OCI-LY3 (cell line): ENCODE results near the gene NUP62.
"Not testable (repeated sequence)": the region's sequence is repeated elsewhere in the genome, so short reads cannot be mapped to it uniquely, and the experiment has no call there.

Experiments
- CTCF ChIP-seq: fragments of 200-600, 300-600 bp; sonication (generic); IDR thresholded peaks from 2 replicates; pipeline ENCODE4 v1.5.1; 2014; ENCODE audit warnings: antibody characterized with exemption, low read length, low read depth
- EZH2phosphoT487 ChIP-seq: fragments of 200-600 bp; shearing (Covaris generic); IDR thresholded peaks from 2 replicates; pipeline ENCODE4 v1.6.1; 2018; ENCODE audit warnings: antibody characterized with exemption, mixed run types, low read depth

GRCh38 chr19:49960980-49961379 is 31.7 kb upstream of the NUP62 start, which contains the start of gene SIGLEC11:
- TF ChIP-seq EZH2phosphoT487, CTCF: not testable (repeated sequence)
